Kasumi-1 (cell line): ENCODE measurements around the gene KLHL1.

Experiments
- DNase-seq, 2 experiments: peaks; one replicate each; lab custom pipeline; 2025; lab: John Stamatoyannopoulos, UW

The KLHL1 gene

GRCh38 chr13:70016116-70016515 is 92.1 kb downstream of the KLHL1 start:
- no peak for DNase-seq

GRCh38 chr13:70014337-70014736 is 93.9 kb downstream of the KLHL1 start:
- no peak for DNase-seq

DNA sequence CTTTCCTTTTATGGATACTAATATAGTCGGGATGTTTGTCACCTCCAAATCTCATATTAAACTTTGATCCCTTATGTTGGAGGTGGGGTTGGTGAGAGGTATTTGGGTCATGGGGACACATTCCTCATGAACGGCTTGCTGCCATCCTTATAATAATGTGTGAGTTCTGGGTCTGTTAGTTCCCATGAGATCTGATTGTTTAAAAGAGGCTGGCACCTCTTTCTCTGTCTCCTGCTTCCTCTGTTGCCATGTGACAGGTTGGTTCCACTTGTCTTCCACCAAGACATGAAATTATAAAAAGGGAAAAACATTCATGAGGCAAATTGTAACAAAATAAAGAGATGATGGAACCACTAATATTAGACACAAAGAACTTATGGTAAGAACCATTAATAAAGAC is 108.4 kb downstream of the KLHL1 start:
- no peak for DNase-seq

- DNase-seq, result no peak
Measured at GRCh38 chr13:69997061-69997460, 111.2 kb downstream of the KLHL1 start.

DNA sequence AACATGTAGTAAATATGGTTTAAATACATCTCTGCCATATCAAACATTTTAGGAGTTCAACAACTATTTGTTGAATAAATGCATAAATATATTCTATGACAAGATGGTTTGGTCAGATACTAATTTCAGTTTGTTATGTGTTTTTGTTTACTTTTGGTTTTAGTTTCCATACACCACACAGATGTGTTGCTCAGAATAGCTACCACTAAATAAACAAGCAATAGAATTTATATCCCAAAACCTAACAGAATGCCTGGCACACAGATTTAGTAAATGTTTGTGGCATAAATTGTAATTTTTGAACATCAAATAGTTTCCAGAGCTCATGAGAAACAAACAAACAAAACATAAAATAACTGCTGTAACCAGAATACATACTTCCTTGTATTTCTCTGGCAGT is 127.5 kb downstream of the KLHL1 start:
- no peak for DNase-seq

GRCh38 chr13:69975496-69975895 is 132.8 kb downstream of the KLHL1 start:
- DNase-seq, result no peak

DNA sequence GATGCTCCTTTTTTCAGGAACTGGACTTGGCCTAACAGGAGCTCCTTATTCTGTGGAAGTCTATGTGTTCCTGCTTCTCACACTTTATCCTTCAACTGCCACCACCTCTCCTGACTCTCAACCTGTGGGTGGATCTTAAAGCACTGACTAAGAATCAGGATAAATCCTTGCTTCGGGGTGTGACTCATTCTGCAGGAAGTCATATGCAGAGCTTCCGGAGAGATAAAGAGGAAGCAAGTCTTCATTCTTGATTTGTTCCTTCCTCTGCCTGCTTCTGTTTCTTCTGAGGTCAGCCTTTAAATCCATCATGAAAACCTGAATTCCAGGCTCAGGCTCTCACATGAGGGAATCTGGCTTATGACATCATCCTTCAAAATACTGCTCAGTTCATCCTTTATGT is 137.7 kb downstream of the KLHL1 start:
- peak; percentile 71 to 80 for DNase-seq

DNA sequence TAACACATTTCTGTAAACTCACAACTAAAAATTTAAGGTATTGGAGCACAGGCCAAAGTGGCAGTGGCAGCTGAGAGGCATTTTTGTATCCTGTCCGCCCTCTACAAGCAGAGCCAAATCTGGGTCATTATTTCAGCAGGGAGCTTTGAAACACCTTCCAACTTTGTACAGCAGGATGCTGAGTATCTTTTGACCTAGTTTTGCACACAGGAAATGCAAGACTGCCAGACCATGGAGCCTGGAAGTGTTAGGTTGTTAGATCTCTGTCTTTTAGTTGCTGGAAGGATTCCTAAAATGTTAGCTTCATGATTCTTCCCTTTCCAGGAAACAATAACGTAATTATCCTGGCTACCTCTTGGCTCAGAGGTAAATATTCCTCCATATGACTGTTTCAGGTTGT is 149.2 kb downstream of the KLHL1 start:
- no peak for DNase-seq

DNA sequence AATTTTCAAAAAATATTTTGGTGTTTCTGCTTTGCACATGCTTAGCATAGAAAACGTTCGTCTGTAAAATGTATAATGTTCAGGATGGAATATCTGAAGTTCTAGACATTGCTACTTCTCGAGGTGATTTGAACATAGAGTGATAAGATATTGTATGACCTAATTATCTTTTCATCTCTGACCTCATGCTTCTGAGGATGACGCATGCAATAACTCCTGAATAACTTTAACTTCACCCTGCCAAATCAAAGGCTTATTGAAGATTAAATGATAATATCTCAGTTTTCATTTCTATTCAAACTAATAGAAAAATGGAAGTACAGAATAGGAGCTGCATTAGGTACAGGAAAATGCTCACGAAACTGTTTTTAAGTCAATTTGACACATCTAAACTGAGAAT is 151.4 kb downstream of the KLHL1 start:
- no peak for DNase-seq

- DNase-seq, result no peak
Measured at GRCh38 chr13:69956349-69956748, 151.9 kb downstream of the KLHL1 start.

DNA sequence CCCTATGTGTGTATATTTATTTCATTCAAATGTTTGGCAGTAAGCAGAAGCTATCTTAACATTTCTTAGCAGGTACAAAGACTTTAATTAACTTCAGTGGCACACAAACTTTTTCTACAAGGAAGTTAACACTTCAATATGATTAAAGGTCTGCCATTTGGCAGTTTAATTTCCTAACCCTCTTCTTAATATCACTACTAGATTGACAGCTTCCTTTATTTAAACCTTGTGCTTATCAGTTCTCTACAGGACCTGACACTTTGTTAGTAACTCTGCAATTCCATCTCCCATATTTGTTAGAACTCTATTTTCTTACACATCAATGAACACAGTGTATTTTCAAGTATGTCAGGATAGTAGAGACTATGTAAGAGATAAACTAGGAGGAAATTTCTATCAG is 153.0 kb downstream of the KLHL1 start:
- no peak for DNase-seq

- no peak for DNase-seq
Measured at GRCh38 chr13:69951412-69951811, 156.8 kb downstream of the KLHL1 start.

DNA sequence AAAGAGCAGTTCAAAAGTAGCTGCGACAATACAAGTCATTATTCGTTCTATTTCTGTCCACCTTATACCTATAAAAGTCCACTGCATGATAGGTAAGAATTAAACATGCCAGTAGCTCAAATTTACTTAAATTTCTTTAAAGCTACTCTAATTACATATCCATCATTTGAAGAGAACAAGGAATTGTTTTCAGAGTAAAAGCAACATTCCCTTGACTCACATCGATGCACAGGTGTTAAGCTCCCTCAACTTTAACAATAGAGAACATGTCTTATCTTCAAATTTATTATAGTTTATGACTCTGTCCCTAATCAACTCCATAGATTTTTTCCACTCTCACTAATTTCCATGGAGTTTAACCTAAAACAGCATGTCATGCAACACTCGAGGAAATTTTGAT is 158.1 kb downstream of the KLHL1 start:
- DNase-seq, result no peak

DNA sequence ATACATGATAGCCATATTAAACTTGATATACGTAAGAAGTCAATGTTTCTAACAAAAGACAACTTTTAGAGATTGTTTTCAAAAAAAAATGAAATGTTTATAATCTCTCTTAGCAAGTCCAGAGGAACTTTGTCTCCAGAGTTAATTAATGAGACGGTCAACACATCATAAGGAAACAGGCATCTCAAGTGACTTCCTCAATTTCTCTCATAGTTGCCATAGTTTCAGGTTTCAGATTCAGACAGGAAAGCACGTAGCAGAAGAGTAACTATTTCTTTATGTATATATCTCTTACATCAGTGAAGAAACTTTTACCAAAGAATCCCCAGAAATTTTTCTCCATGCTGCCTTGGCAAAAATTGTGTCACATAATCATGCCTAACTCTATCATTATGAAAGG is 160.2 kb downstream of the KLHL1 start:
- peak; percentile 70 to 77 for DNase-seq

DNA sequence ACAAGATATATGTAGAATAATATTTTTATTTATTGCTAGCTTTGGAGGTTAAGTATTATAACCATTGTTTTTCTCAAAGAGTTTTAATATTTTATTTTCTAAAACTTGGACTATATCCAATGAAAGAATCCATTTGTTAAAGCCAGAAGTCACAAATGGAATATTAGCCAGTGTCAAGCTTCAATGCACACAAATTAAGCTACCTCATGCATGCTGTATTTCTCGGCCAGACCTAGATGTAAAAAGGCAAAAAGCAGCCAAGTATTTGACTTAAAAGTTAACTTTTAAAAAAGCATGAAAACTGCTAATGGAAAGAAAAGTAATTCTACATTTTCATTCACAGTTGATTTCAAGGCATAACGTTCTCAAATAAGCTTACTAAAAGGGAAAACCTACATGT is 160.7 kb downstream of the KLHL1 start:
- no peak for DNase-seq

GRCh38 chr13:69946511-69946910 is 161.7 kb downstream of the KLHL1 start:
- no peak for DNase-seq

DNA sequence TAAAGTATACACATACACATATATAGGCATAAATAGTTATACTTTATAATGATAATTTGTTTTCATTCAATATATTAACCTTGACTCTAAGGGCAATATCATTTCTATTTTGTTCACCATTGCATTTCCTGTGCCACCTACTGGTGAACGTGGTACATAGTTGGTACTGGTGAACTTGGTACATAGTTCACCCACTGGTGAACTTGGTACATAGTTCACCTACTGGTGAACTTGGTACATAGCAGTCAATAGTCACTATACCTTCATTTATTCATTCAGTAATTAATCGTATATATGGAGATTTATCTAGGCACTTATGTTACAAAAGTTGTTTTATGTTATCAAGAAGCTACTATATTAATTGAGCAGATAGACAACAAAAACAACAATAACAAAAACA is 173.2 kb downstream of the KLHL1 start:
- DNase-seq, result peak; percentile 30 to 51

GRCh38 chr13:69928262-69928661 is 180.0 kb downstream of the KLHL1 start:
- no peak for DNase-seq

DNA sequence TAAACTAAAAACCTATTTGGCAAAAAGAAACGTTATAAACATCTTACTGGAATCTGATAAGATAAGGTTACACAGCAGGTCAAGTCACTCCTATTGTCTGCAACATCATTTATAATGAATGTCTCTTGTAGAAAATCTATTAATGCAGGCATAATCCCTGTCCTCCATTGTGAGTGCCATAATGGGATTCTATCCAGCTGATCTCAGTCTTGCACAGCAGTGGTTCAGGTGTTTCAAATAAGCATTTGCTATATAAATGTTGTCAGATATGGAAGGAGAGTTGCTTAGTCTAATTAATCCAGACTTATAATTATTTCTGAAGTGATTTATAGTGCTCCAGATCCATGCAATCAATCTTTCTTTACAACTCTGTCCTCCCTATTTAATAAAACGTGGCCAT is 187.1 kb downstream of the KLHL1 start:
- DNase-seq, result no peak

DNA sequence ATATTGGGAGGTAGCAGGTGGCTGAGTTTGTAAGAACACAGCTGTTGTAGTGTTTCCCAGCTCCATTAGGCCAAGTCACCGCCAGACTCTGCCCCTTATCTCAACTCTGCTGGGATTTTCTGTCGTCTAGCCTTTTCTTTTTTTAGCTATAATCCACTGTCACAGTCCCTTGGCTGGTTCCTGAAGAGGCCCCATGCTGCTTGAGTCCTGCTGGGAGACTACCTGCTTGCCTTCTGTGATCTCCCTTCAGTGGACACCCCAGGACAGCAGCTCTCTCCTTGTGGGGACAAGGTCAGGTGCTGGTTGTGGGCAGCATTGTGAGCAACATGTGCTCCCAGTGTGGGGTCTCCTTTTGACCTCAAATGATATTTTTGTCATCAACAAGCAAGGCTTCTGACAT is 195.6 kb downstream of the KLHL1 start:
- DNase-seq, result no peak

DNA sequence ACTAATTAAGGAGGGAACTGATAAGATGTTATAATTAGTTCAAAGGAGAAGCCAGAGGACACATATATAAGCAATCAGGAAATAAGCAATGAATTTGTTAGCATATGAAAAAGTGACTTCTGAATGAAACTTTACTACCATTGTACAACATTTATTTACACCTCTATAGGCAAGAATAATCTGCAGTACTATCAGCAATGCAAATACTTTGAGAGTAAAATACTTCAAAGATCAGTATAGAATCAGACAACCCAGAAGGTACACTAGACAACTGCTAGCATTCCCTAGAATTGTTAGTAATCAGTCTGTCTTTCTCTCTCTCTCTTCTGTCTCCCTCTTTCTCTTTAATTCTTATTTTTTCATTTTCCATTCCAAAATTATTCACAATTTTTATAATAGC is 197.5 kb downstream of the KLHL1 start:
- no peak for DNase-seq

DNA sequence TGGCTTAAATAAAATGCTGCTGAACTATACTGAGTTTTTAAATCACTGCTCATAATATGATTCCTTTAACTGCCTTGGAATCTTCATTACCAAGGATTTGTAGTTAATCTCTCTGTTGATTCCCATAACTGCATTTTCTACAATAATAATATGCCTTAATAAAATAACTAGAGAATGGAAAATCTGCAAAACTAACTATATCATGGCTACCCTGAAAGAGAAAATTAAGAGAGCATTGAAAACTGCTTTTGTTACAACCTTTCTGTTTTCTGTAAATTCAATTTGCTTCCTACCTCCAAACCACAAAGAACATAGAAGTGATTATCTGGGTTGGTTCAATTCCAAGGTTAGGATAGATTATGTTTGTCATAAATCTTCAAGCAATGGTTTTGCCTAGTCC is 203.5 kb downstream of the KLHL1 start:
- no peak for DNase-seq

DNA sequence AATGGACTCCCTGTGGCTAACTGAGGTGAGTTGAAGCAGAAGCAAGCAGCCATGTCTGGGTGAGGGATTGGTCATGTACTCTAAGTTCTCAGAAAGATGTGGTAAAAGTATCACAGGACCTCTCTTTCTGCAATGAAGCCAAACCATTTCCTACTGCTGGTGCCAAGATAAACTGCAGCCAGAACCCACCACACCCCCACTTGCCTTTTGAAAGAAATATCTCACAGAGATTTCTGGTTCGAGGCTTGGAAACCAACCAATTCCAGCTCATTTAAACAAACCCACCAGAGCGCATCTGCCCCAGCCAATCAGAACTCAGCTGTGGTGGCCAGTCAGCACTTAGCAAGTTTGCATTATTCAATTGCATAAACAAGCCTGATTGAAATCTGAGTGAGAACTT is 205.2 kb downstream of the KLHL1 start:
- no peak for DNase-seq

DNA sequence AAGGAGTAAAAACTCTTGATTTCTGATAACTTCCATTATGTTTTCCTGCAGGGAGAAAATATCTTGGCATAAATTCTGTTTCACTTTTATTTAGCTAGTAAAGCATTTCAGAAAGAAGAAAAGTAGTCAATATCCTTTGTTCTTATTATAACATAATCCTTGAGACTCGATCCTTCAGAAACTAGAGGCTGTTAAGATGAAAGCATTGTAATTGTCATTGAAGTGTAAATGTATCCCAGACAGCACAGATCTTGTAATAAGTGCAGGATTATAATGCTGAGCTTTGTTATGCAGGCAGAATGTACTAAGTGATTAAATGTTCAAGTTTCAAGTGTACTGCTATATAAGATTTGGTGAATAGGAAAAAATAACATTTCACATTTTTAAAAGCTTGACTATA is 225.8 kb downstream of the KLHL1 start:
- DNase-seq, result no peak

- DNase-seq, result no peak
Measured at GRCh38 chr13:69879936-69880335, 228.3 kb downstream of the KLHL1 start.
